Measurements from ENCODE around the gene MAPK14.

The MAPK14 gene

DNA sequence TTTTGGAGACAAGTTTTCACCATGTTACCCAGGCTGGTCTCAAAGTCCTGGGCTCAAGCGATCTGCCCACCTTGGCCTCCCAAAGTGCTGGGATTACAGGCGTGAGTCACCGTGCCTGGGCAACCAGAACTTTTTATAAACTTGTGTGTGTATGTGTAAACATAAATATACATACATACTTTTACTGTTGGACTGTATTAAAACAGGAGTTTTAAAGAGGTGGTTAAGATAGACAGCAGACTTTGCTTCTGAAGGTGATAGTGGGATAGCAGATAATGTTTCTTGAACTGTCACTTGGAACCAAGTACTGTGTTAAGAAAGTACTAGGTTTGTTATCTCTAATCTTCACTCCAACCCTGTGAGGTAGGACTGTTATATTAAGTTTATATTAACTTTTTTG is 74.1 kb downstream of the MAPK14 start:
- no peak for DNase-seq

- DNase-seq = no peak
Observed at GRCh38 chr6:36102853-36103252, 75.2 kb downstream of the MAPK14 start.

GRCh38 chr6:36104836-36105235 is 77.2 kb downstream of the MAPK14 start:
- no peak for DNase-seq

GRCh38 chr6:36109092-36109491 is 81.5 kb downstream of the MAPK14 start:
- no peak for DNase-seq

DNA sequence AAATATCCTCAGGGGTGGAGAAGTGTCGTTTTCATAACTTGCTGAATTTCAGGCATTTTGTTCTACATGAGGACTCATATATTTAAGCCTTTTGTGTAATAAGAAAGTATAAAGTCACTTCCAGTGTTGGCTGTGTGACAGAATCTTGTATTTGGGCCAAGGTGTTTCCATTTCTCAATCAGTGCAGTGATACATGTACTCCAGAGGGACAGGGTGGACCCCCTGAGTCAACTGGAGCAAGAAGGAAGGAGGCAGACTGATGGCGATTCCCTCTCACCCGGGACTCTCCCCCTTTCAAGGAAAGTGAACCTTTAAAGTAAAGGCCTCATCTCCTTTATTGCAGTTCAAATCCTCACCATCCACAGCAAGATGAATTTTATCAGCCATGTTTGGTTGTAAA is 82.4 kb downstream of the MAPK14 start:
- no peak for DNase-seq

DNA sequence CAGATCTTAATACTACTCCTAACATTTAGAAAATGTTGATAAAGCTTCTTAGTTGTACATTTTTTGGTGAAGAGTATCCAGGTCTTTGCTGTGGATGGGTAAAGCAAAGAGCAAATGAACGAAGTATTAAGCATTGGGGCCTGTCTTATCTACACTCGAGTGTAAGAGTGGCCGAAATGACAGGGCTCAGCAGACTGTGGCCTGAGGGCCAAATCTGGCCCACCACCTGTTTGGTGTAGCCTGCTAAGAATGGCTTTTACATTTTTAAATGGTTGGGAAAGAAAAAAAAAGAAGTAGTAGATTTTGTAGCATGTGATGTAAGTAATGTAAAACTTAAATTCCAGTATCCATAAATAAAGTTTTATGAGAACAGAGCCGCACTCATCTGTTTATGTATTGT is 83.3 kb downstream of the MAPK14 start:
- DNase-seq = no peak

DNA sequence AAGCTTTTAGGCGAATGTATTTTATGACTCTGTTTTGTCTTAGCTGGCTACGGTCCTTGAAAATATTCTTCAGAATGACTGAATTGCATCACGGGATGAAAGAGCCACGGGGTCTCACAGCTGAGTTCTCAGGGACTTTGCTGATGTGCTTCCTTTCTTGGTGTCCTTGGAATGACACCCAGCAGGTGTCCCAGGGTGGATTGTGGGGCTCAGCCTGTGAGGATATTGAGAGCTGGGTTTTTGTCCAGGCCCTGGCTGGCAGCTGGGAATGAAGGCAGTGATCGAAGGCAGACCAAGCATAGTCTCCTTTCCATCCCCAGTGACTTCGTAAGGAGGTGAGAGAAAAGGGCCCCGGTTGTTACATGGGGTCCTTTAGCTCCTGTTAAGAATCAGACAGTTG is 83.9 kb downstream of the MAPK14 start:
- DNase-seq = no peak

DNA sequence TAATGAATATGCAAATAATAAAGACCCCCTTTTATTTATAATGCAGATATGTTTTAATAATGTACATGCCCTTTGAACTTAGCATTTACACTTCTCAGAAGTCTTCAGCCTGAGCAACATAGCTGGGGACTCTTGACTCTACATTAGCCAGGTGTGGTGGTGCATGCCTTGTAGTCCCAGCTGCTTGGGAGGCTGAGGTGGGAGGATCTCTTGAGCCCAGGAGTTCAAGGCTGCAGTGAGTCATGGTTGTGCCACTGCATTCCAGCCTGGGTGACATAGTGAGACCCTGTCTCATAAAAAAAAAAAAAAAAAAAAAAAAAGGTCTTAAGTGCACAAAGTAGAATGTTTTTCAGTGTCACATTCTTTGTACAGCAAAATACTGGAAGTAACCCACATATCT is 85.4 kb downstream of the MAPK14 start:
- DNase-seq = no peak

DNA sequence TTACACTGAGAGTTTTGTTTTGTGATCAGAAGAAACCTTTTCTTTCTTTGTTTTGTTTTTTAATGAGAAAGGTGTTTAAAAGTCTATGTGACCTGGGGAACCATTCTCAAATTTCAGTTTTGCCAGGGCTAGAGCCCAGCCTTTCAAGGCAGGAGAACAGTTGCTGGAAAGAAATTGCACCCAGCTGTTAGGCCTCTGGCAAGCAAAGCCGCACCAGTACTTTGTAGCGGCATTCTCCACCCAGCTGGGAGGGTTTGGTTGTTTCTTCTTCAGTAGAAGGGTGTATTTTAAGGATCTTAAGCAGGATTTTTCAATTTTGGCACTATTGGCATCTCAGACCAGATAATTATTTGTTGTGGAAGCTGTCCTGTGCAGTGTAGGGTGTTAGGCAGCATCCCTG is 86.1 kb downstream of the MAPK14 start:
- DNase-seq = no peak

- no peak for DNase-seq
Observed at GRCh38 chr6:36114798-36115408, 87.3 kb downstream of the MAPK14 start.

DNA sequence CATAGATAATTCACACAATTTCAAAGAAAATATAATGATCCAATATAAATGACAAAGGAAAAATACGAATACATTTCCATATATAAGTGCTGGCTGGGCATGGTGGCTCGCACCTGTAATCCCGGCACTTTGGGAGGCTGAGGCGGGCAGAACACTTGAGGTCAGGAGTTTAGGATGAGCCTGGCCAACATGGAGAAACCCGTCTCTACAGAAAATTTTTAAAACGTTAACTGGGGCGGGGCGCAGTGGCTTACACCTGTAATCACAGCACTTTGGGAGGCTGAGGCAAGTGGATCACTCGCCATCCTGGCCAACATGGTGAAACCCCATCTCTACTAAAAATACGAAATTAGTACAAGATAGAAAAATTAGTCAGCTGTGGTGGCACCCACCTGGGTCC is 87.8 kb downstream of the MAPK14 start:
- no peak for DNase-seq

GRCh38 chr6:36116066-36116864 is 88.7 kb downstream of the MAPK14 start:
- DNase-seq = no peak

DNA sequence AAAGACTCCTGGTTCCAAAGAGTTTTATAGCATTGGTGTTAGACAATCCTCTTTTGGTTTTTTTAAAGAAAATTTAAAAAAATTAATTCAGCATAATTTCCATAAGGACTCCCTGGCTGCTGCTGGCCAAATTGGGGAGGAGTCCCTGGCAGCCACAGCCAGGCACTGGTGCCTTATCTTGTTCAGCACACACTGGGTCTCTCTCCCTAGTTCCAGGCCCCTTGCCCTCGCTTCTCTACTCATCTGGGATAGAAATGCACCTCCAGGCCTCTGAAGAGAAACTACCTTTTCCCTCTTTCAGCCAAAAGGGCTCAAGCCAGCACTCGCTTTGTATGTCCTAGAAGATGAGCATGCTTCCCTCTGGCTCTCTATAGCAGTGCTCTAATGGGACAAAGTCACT is 89.3 kb downstream of the MAPK14 start:
- no peak for DNase-seq

DNA sequence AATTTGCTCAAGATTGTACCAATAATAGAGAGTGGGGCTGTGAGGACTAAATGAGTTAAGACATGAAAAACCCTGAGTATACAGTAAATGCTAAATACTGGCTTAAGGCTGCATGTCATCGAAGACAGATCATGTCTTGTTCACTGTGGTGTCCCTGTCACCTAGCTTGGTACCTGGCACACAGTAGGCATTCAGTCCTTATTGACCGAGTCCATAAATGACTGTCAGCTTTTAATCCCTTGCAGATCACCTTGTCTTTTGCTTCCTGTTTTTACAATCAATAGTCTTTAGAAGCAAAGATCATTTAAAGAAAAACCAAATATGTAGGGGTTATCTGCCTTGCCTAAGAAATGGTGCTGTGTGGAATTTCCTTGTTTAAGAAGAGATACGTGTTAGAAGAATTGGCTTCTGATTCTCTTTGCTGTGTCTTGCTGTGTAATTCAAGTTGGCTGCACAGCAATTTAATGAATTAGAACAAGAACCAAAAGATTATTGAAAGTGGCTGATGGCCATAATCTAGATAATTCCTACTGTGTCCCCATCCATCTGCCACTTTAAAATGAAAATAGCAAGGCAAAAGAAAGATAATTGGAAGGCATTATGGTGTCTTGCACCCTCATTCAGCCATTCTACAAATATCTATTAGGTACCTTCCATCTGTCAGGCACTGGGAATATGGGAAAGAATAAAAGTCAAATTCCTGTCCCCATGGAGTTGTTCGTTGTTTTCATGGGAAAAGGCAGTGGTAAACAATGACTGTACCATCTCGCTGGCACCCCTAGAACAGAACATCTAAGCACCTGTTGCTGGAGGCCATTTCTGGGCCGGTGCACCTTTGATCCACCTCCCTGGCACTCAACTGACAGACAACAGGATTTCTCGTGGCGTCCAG is 90.3 kb downstream of the MAPK14 start:
- DNase-seq = no peak

GRCh38 chr6:36118550-36119107 is 91.0 kb downstream of the MAPK14 start:
- DNase-seq = no peak

DNA sequence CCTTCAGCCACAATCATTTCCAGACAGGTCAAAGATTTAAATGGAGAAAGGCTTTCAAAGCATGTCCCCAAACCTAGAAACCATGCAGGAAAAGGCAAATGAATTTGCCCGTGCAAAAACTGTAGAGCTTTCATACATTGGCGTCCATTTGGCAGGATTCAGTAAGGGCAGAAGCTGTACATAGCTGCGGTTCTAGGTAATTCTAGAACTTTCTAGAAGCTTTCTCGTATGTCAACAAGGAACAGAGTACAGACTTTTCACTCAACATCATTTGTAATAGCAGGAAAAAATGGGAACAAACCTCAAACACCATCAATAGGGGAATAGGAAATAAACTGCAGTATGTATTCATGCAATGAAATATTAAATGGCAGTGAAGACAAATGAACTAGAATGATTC is 91.6 kb downstream of the MAPK14 start:
- no peak for DNase-seq

DNA sequence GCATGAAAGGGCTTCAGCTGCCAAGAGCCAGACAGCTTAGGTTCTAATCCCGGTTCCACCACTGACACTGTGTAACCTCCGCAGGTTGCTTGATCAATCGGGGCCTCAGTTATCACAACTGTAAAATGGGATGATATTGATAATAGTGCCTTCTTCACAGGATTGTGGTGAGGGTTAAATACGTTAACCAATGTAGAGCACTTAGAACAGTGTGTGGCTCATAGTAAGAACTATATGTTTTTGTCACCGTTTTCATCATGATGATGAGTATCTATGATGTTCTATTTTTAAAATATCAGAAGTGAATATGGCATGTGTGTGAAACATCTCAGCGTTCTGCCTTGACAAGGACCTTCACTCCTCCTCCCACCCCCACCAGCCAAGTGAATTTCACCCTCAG is 92.4 kb downstream of the MAPK14 start:
- no peak for DNase-seq

DNA sequence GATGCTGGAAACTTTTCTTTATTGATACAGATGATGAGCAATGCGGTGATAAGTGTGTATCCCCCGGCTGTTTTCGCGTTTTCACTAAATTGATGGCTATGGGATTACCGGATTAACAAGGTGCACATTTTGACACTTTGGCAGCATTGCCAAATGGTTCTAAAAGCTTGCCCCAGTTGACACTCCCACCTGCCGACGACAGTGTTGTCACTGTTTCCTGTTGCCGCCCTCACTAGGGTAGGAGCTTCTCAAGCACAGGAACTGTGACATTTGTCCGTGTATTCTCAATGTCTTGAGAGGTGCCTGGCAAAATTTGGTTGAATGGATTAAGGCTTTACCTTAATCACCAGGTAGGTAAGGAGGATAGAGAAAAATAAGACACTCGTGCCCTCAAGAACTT is 92.9 kb downstream of the MAPK14 start:
- DNase-seq = no peak

DNA sequence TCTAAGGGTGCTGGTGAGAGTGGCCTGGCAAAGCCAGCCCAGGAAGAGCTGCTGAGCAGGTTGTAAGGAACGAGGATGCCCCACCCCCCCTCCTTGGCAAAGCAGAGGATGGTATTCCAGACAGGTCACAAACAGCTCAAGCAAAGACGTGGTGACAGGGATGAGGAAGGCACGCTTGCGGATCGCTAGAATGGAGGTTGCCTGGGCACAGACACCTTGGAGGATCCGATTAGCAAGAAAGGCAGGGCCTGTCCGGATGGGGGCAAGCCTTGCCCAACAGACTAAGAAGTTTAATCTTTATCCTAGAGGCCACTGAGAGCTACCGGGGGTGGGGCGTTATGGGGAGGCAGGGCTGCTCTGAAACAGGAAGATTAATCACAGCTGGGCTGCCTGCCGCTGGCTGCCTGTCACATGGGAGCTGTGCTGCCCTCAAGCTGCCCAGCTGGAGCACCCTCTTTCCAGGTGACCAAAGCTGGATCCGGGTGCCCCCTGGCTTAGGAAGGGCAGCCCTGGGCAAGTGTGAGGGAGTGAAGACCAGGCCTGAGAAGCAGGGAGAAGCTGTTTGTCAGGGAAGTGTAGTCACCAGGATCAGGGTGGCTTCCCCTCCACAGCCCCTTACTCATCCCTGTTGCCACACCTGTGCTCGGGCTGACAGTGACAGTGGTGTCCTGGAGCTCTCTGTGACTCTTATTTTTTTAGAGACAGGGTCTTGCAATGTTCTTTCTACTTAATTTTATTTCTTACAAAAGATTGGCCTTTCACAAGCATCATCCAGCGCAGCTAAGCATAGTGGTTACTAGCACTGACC is 93.6 kb downstream of the MAPK14 start:
- no peak for DNase-seq

DNA sequence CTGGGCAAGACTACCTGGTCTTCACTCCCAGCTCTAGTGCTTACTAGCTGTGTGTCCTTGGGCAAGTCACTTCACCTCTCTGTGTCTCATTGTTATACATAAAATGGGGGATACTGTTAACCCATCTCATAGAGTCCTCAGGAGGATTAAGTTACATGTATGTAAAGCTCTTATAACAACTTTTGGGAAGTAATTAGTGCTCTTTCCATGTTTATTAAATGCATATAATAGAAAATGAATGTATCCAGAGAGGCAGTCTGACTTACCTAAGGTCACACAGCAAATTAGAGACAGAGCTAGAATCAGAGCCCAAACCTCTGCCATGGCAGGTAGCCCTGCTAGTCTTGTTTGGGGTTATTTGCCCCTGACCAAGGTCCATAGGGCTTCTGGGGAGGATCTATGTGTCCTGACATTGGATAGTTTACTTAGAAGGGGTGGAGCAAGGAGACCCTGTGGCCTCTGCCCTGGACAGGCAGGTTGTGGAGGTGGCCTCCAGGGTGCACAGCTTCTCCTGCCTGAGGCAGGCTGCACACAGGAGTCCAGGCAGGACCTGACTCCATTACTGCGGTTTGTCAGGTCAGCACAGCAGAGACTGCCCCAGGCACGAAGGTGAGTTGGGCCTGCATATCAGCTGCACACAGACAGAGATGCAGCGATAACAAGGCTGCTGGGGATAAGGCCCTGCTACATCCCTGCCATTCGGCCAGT is 94.3 kb downstream of the MAPK14 start:
- DNase-seq = no peak

- DNase-seq = no peak
Observed at GRCh38 chr6:36122495-36123269, 95.1 kb downstream of the MAPK14 start.
